ENCODE measurements around the gene MYCBPAP. TPM values are rescaled to one million over a fixed set of nuclear protein-coding genes. Genes with fewer than 3 reads are reported as not detected.
A peak's percentile ranks its signal among the peaks of the same experiment; 100 is the strongest.

Gene MYCBPAP
- total RNA-seq, 2 donors from 2014 or later: 0.16 to 0.19 TPM

GRCh38 chr17:50498021-50498874 is 10.0 kb upstream of the MYCBPAP start:
- H3K27ac ChIP-seq: no peak overlapping the region
- H3K4me1 ChIP-seq: no peaks in the 10 kb centered on the region
- TF ChIP-seq CTCF (IDR thresholded peaks at IDR 0.05): no peak
- no peaks in the 10 kb centered on the region for H3K27me3 ChIP-seq
- H3K4me3 ChIP-seq: no peak overlapping the region
- no peaks in the 10 kb centered on the region for H3K9me3 ChIP-seq
- no peaks in the 10 kb centered on the region for H3K36me3 ChIP-seq
- no peak for DNase-seq (ENCODE audit: low spot score)

GRCh38 chr17:50499270-50499669 is 9.0 kb upstream of the MYCBPAP start:
- H3K27me3 ChIP-seq: no peaks in the 10 kb centered on the region
- H3K36me3 ChIP-seq: no peaks in the 10 kb centered on the region
- no peak overlapping the region for H3K27ac ChIP-seq
- DNase-seq (ENCODE audit: low spot score): no peak
- no peak for TF ChIP-seq CTCF (IDR thresholded peaks at IDR 0.05)
- no peak overlapping the region for H3K4me3 ChIP-seq
- H3K9me3 ChIP-seq: no peaks in the 10 kb centered on the region
- no peaks in the 10 kb centered on the region for H3K4me1 ChIP-seq

GRCh38 chr17:50499721-50500120 is 8.5 kb upstream of the MYCBPAP start:
- H3K4me3 ChIP-seq: no peak overlapping the region
- H3K9me3 ChIP-seq: no peaks in the 10 kb centered on the region
- TF ChIP-seq CTCF (IDR thresholded peaks at IDR 0.05): no peak
- no peak for DNase-seq (ENCODE audit: low spot score)
- H3K4me1 ChIP-seq: no peaks in the 10 kb centered on the region
- H3K36me3 ChIP-seq: no peaks in the 10 kb centered on the region
- H3K27ac ChIP-seq: no peak overlapping the region
- no peaks in the 10 kb centered on the region for H3K27me3 ChIP-seq

GRCh38 chr17:50501054-50501453 is 7.2 kb upstream of the MYCBPAP start:
- Histone ChIP-seq H3K36me3 (no peaks in the 10 kb centered on the region), H3K27ac (no peak overlapping the region), H3K9me3 (no peaks in the 10 kb centered on the region), H3K4me3 (no peak overlapping the region), H3K27me3 (no peaks in the 10 kb centered on the region), H3K4me1 (no peaks in the 10 kb centered on the region)
- DNase-seq (ENCODE audit: low spot score): no peak
- TF ChIP-seq CTCF (IDR thresholded peaks at IDR 0.05): peak in 1 of 2 donors; percentile 40

GRCh38 chr17:50502301-50502990 is 5.8 kb upstream of the MYCBPAP start:
- H3K9me3 ChIP-seq: no peaks in the 10 kb centered on the region
- H3K36me3 ChIP-seq: no peaks in the 10 kb centered on the region
- H3K27ac ChIP-seq: no peak overlapping the region
- H3K4me3 ChIP-seq: no peak overlapping the region
- no peaks in the 10 kb centered on the region for H3K4me1 ChIP-seq
- no peak for TF ChIP-seq CTCF (IDR thresholded peaks at IDR 0.05)
- no peaks in the 10 kb centered on the region for H3K27me3 ChIP-seq
- no peak for DNase-seq (ENCODE audit: low spot score)
